Mucosa of gallbladder (tissue), 1 donor: ENCODE data around the gene CHST13. TPM values are rescaled to one million over a fixed set of nuclear protein-coding genes. Genes with fewer than 3 reads are reported as not detected.
A peak's percentile ranks its signal among the peaks of the same experiment; 100 is the strongest.

Experiments used
- DNase-seq: peaks from one replicate; pipeline ENCODE4 v3.0.0-alpha.2; 2020; ENCODE audit warnings: low spot score
- total RNA-seq: library from RNA; stranded (reverse); gene quantifications from one replicate; pipeline ENCODE4 v1.2.1, GENCODE V29; 2021
- donor health status: DM: no; HTN: no; CAD: no.

The CHST13 gene
- 0.29 TPM for total RNA-seq

GRCh38 chr3:126523745-126524428 lies at the start of gene CHST13:
CHST13 (plus strand) TSS chr3:126524155; CDS start chr3:126524333, 178 bp downstream.
- DNase-seq: peak; percentile 30

- peak; percentile 23 for DNase-seq
These were observed 49.2 kb upstream of the CHST13 start for GRCh38 chr3:126474498-126475412.

- DNase-seq: peak; percentile 96
These were observed 48.4 kb upstream of the CHST13 start, which contains the start of gene ZXDC for GRCh38 chr3:126475413-126476114. ZXDC (minus strand) TSS chr3:126475891; CDS start chr3:126475865, 26 bp downstream.

- peak; percentile 44 for DNase-seq
These were observed 47.5 kb upstream of the CHST13 start for GRCh38 chr3:126476166-126477060.

- DNase-seq: no peak
These were observed 46.9 kb upstream of the CHST13 start for GRCh38 chr3:126477061-126477380.

- DNase-seq: no peak
These were observed 45.2 kb upstream of the CHST13 start for GRCh38 chr3:126478581-126479310.

GRCh38 chr3:126479642-126480041 lies 44.3 kb upstream of the CHST13 start:
- no peak for DNase-seq

- DNase-seq: no peak
These were observed 43.7 kb upstream of the CHST13 start for GRCh38 chr3:126480206-126480605.

GRCh38 chr3:126480861-126481260 lies 43.1 kb upstream of the CHST13 start:
- DNase-seq: no peak

GRCh38 chr3:126481808-126482502 lies 42.0 kb upstream of the CHST13 start:
- DNase-seq: no peak

GRCh38 chr3:126482503-126483255 lies 41.3 kb upstream of the CHST13 start:
- DNase-seq: no peak

GRCh38 chr3:126483321-126483761 lies 40.6 kb upstream of the CHST13 start:
- no peak for DNase-seq

- DNase-seq: no peak
These were observed 39.8 kb upstream of the CHST13 start for GRCh38 chr3:126484148-126484547.

- no peak for DNase-seq
These were observed 39.3 kb upstream of the CHST13 start for GRCh38 chr3:126484662-126485061.

- DNase-seq: no peak
These were observed 38.6 kb upstream of the CHST13 start for GRCh38 chr3:126485176-126485897.

- DNase-seq: no peak
These were observed 38.0 kb upstream of the CHST13 start for GRCh38 chr3:126485956-126486355.

GRCh38 chr3:126486360-126486847 lies 37.6 kb upstream of the CHST13 start:
- DNase-seq: no peak

GRCh38 chr3:126487151-126487771 lies 36.7 kb upstream of the CHST13 start:
- no peak for DNase-seq
